ENCODE measurements around the gene SENP3. TPM values are rescaled to one million over a fixed set of nuclear protein-coding genes. Genes with fewer than 3 reads are reported as not detected.

Gene SENP3
- polyA plus RNA-seq, 2 of the 4 experiments (the other 2 are of a cell fraction): 114 to 150 TPM

GRCh38 chr17:7620835-7621234, 59.1 kb downstream of the SENP3 start:
- TF ChIP-seq FOSB (CRISPR knock-in tag; IDR thresholded peaks at IDR 0.05): no peak
- TF ChIP-seq RNF2 (IDR thresholded peaks at IDR 0.05; ENCODE audit: borderline replicate concordance, low read depth): no peak
- TF ChIP-seq TP53 (CRISPR knock-in tag; IDR thresholded peaks at IDR 0.05): no peak
- TF ChIP-seq NR3C1 (IDR thresholded peaks at IDR 0.05): no peak
- TF ChIP-seq, protein P1, sequence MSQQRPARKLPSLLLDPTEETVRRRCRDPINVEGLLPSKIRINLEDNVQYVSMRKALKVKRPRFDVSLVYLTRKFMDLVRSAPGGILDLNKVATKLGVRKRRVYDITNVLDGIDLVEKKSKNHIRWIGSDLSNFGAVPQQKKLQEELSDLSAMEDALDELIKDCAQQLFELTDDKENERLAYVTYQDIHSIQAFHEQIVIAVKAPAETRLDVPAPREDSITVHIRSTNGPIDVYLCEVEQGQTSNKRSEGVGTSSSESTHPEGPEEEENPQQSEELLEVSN (IDR thresholded peaks at IDR 0.05; ENCODE audit: borderline replicate concordance, low read depth): no peak
- TF ChIP-seq NPAS2 (CRISPR knock-in tag; IDR thresholded peaks at IDR 0.05; ENCODE audit: borderline replicate concordance): no peak
- TF ChIP-seq RFX5 (IDR thresholded peaks at IDR 0.05): no peak
- TF ChIP-seq MAZ (IDR thresholded peaks at IDR 0.05; ENCODE audit: borderline replicate concordance, low read depth, low read length): no peak
- no peak for TF ChIP-seq EP300 (IDR thresholded peaks at IDR 0.05)
- no peak for TF ChIP-seq CHD2 (IDR thresholded peaks at IDR 0.05; ENCODE audit: low read length, partially characterized antibody)
- no peak for TF ChIP-seq ZSCAN20 (CRISPR knock-in tag; IDR thresholded peaks at IDR 0.05)
- TF ChIP-seq MAX (IDR thresholded peaks at IDR 0.05): no peak
- TF ChIP-seq MAFK (IDR thresholded peaks at IDR 0.05; ENCODE audit: partially characterized antibody): no peak
- TF ChIP-seq ZNF302 (CRISPR knock-in tag; IDR thresholded peaks at IDR 0.05): no peak
- TF ChIP-seq, protein P2, sequence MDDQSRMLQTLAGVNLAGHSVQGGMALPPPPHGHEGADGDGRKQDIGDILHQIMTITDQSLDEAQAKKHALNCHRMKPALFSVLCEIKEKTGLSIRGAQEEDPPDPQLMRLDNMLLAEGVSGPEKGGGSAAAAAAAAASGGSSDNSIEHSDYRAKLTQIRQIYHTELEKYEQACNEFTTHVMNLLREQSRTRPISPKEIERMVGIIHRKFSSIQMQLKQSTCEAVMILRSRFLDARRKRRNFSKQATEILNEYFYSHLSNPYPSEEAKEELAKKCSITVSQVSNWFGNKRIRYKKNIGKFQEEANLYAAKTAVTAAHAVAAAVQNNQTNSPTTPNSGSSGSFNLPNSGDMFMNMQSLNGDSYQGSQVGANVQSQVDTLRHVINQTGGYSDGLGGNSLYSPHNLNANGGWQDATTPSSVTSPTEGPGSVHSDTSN (IDR thresholded peaks at IDR 0.05): no peak
- TF ChIP-seq MYC (IDR thresholded peaks at IDR 0.05; ENCODE audit: borderline replicate concordance, low read length): no peak
- TF ChIP-seq NFE2L2 (conservative IDR thresholded peaks at IDR 0.05; ENCODE audit: low read length): no peak
- no peak for TF ChIP-seq SREBF2 (IDR thresholded peaks at IDR 0.05)
- FAIRE-seq: no peak
- CTCF ChIA-PET: interaction anchor here (1.0 to 14.2 kb wide), 5 partner anchors 13 to 96 kb away, joined by 3 to 130 read pairs (median 8); partner anchors contain the start of genes DNAH2, SHBG and TP53

More at GRCh38 chr17:7620835-7621234, 59.1 kb downstream of the SENP3 start:
- H3K27ac ChIP-seq: no peak overlapping the region
- DNase-seq (ENCODE audit: low read depth in 1 of 2, low spot score in 1 of 2): no peak
- WGBS (ENCODE audit: missing lambda C conversion rate): 85% methylated on average over 8 of the region's 8 CpGs
- ATAC-seq: no peak
- H3K4me3 ChIP-seq: no peak overlapping the region
- no peaks in the 10 kb centered on the region for H3K4me1 ChIP-seq
- H3K4me2 ChIP-seq: no peak overlapping the region
- POLR2A ChIA-PET: interaction anchor here (1.0 kb wide), 1 partner anchor 37 kb away, joined by 5 read pairs; the partner anchor contains the start of gene MPDU1
- H3K9me3 ChIP-seq: no peaks in the 10 kb centered on the region

Small RNA genes within 50 kb of the gene (small RNA-seq; reads per million reads assigned to genes)
- gene CD68: 0 reads per million in 6 experiments
- gene RF00019: 0 reads per million in 6 experiments
- 0 reads per million in 6 experiments for gene SNORA48
- 0 reads per million in 6 experiments for gene SNORD10

Other genes starting within 250 kb of the SENP3 start
Only the 30 nearest of the 31 such genes appear.
- 12.2 and 18.3 TPM in 2 replicates for gene NEURL4, start 232.6 kb upstream of the SENP3 start, polyA plus RNA-seq (2011; rRNA removed)
- 44.2 to 50.4 TPM (median 47.5 TPM) in 3 replicates for gene NEURL4, start 232.6 kb upstream of the SENP3 start, polyA plus RNA-seq (2017; fragmentation: RNase III; extraction: RNeasy Plus Mini Kit Qiagen cat#74134 plus additional on column Dnase treatment)
- 0.03 and 0.41 TPM in 2 replicates for gene ACAP1, start 225.4 kb upstream of the SENP3 start, polyA plus RNA-seq (2011; rRNA removed)
- gene ACAP1, start 225.4 kb upstream of the SENP3 start, polyA plus RNA-seq (2017; fragmentation: RNase III; extraction: RNeasy Plus Mini Kit Qiagen cat#74134 plus additional on column Dnase treatment): 1.3 to 2.1 TPM (median 1.4 TPM) in 3 replicates
- 6.1 and 7.0 TPM in 2 replicates for gene KCTD11, start 209.8 kb upstream of the SENP3 start, polyA plus RNA-seq (2011; rRNA removed)
- 9.6 to 10.7 TPM (median 10.3 TPM) in 3 replicates for gene KCTD11, start 209.8 kb upstream of the SENP3 start, polyA plus RNA-seq (2017; fragmentation: RNase III; extraction: RNeasy Plus Mini Kit Qiagen cat#74134 plus additional on column Dnase treatment)
- gene TMEM95, start 206.8 kb upstream of the SENP3 start, polyA plus RNA-seq (2011; rRNA removed): not detected in 2 replicates
- gene TMEM95, start 206.8 kb upstream of the SENP3 start, polyA plus RNA-seq (2017; fragmentation: RNase III; extraction: RNeasy Plus Mini Kit Qiagen cat#74134 plus additional on column Dnase treatment): not detected in 3 replicates
- gene TNK1, start 180.8 kb upstream of the SENP3 start, polyA plus RNA-seq (2011; rRNA removed): 1.2 and 1.8 TPM in 2 replicates
- 2.1 to 2.4 TPM (median 2.2 TPM) in 3 replicates for gene TNK1, start 180.8 kb upstream of the SENP3 start, polyA plus RNA-seq (2017; fragmentation: RNase III; extraction: RNeasy Plus Mini Kit Qiagen cat#74134 plus additional on column Dnase treatment)
- 11.0 and 13.7 TPM in 2 replicates for gene PLSCR3, start 167.4 kb upstream of the SENP3 start, polyA plus RNA-seq (2011; rRNA removed)
- 27.5 to 33.4 TPM (median 29.6 TPM) in 3 replicates for gene PLSCR3, start 167.4 kb upstream of the SENP3 start, polyA plus RNA-seq (2017; fragmentation: RNase III; extraction: RNeasy Plus Mini Kit Qiagen cat#74134 plus additional on column Dnase treatment)
- gene TMEM256, start 157.8 kb upstream of the SENP3 start, polyA plus RNA-seq (2011; rRNA removed): 127 and 210 TPM in 2 replicates
- 142 to 166 TPM (median 164 TPM) in 3 replicates for gene TMEM256, start 157.8 kb upstream of the SENP3 start, polyA plus RNA-seq (2017; fragmentation: RNase III; extraction: RNeasy Plus Mini Kit Qiagen cat#74134 plus additional on column Dnase treatment)
- gene NLGN2, start 154.1 kb upstream of the SENP3 start, polyA plus RNA-seq (2011; rRNA removed): 4.1 and 6.9 TPM in 2 replicates
- gene NLGN2, start 154.1 kb upstream of the SENP3 start, polyA plus RNA-seq (2017; fragmentation: RNase III; extraction: RNeasy Plus Mini Kit Qiagen cat#74134 plus additional on column Dnase treatment): 17.6 to 27.9 TPM (median 27.5 TPM) in 3 replicates
- not detected in 2 replicates for gene SPEM1, start 141.6 kb upstream of the SENP3 start, polyA plus RNA-seq (2011; rRNA removed)
- 0.09 to 0.13 TPM in 2 of 3 replicates, not detected in the other for gene SPEM1, start 141.6 kb upstream of the SENP3 start, polyA plus RNA-seq (2017; fragmentation: RNase III; extraction: RNeasy Plus Mini Kit Qiagen cat#74134 plus additional on column Dnase treatment)
- gene SPEM2, start 136.3 kb upstream of the SENP3 start, polyA plus RNA-seq (2011; rRNA removed): not detected in 2 replicates
- gene SPEM2, start 136.3 kb upstream of the SENP3 start, polyA plus RNA-seq (2017; fragmentation: RNase III; extraction: RNeasy Plus Mini Kit Qiagen cat#74134 plus additional on column Dnase treatment): not detected in 3 replicates
- not detected in 2 replicates for gene SPEM3, start 133.1 kb upstream of the SENP3 start, polyA plus RNA-seq (2011; rRNA removed)
- not detected in 3 replicates for gene SPEM3, start 133.1 kb upstream of the SENP3 start, polyA plus RNA-seq (2017; fragmentation: RNase III; extraction: RNeasy Plus Mini Kit Qiagen cat#74134 plus additional on column Dnase treatment)
- gene TMEM102, start 126.5 kb upstream of the SENP3 start, polyA plus RNA-seq (2011; rRNA removed): 4.4 and 4.9 TPM in 2 replicates
- 6.5 to 8.9 TPM (median 8.1 TPM) in 3 replicates for gene TMEM102, start 126.5 kb upstream of the SENP3 start, polyA plus RNA-seq (2017; fragmentation: RNase III; extraction: RNeasy Plus Mini Kit Qiagen cat#74134 plus additional on column Dnase treatment)
- gene FGF11, start 122.4 kb upstream of the SENP3 start, polyA plus RNA-seq (2011; rRNA removed): 1.4 and 1.9 TPM in 2 replicates
- gene FGF11, start 122.4 kb upstream of the SENP3 start, polyA plus RNA-seq (2017; fragmentation: RNase III; extraction: RNeasy Plus Mini Kit Qiagen cat#74134 plus additional on column Dnase treatment): 1.1 to 1.8 TPM (median 1.5 TPM) in 3 replicates
- gene CHRNB1, start 116.9 kb upstream of the SENP3 start, polyA plus RNA-seq (2011; rRNA removed): 6.5 and 6.9 TPM in 2 replicates
- gene CHRNB1, start 116.9 kb upstream of the SENP3 start, polyA plus RNA-seq (2017; fragmentation: RNase III; extraction: RNeasy Plus Mini Kit Qiagen cat#74134 plus additional on column Dnase treatment): 6.2 to 8.4 TPM (median 8.0 TPM) in 3 replicates
- gene ZBTB4, start 82.3 kb upstream of the SENP3 start, polyA plus RNA-seq (2011; rRNA removed): 14.4 and 18.2 TPM in 2 replicates
- 24.4 to 29.5 TPM (median 28.2 TPM) in 3 replicates for gene ZBTB4, start 82.3 kb upstream of the SENP3 start, polyA plus RNA-seq (2017; fragmentation: RNase III; extraction: RNeasy Plus Mini Kit Qiagen cat#74134 plus additional on column Dnase treatment)
- gene SLC35G6, start 80.5 kb upstream of the SENP3 start, polyA plus RNA-seq (2011; rRNA removed): not detected in 2 replicates
- gene SLC35G6, start 80.5 kb upstream of the SENP3 start, polyA plus RNA-seq (2017; fragmentation: RNase III; extraction: RNeasy Plus Mini Kit Qiagen cat#74134 plus additional on column Dnase treatment): not detected in 3 replicates
- 22.8 and 57.1 TPM in 2 replicates for gene POLR2A, start 77.6 kb upstream of the SENP3 start, polyA plus RNA-seq (2011; rRNA removed)
- 65.6 to 69.6 TPM (median 67.4 TPM) in 3 replicates for gene POLR2A, start 77.6 kb upstream of the SENP3 start, polyA plus RNA-seq (2017; fragmentation: RNase III; extraction: RNeasy Plus Mini Kit Qiagen cat#74134 plus additional on column Dnase treatment)
- 11.9 and 12.4 TPM in 2 replicates for gene TNFSF12, start 12.9 kb upstream of the SENP3 start, polyA plus RNA-seq (2011; rRNA removed)
- 7.9 to 9.9 TPM (median 9.7 TPM) in 3 replicates for gene TNFSF12, start 12.9 kb upstream of the SENP3 start, polyA plus RNA-seq (2017; fragmentation: RNase III; extraction: RNeasy Plus Mini Kit Qiagen cat#74134 plus additional on column Dnase treatment)
- 1.0 TPM in 2 replicates for gene TNFSF13, start 3.2 kb upstream of the SENP3 start, polyA plus RNA-seq (2011; rRNA removed)
- gene TNFSF13, start 3.2 kb upstream of the SENP3 start, polyA plus RNA-seq (2017; fragmentation: RNase III; extraction: RNeasy Plus Mini Kit Qiagen cat#74134 plus additional on column Dnase treatment): 0.41 to 0.78 TPM (median 0.61 TPM) in 3 replicates
- 14.9 and 17.7 TPM in 2 replicates for gene CD68, start 17.7 kb downstream of the SENP3 start, polyA plus RNA-seq (2011; rRNA removed)
- 6.5 to 11.6 TPM (median 9.8 TPM) in 3 replicates for gene CD68, start 17.7 kb downstream of the SENP3 start, polyA plus RNA-seq (2017; fragmentation: RNase III; extraction: RNeasy Plus Mini Kit Qiagen cat#74134 plus additional on column Dnase treatment)
- gene MPDU1, start 21.9 kb downstream of the SENP3 start, polyA plus RNA-seq (2011; rRNA removed): 148 and 204 TPM in 2 replicates
- gene MPDU1, start 21.9 kb downstream of the SENP3 start, polyA plus RNA-seq (2017; fragmentation: RNase III; extraction: RNeasy Plus Mini Kit Qiagen cat#74134 plus additional on column Dnase treatment): 126 to 134 TPM (median 127 TPM) in 3 replicates
- 0.05 and 0.11 TPM in 2 replicates for gene SOX15, start 28.2 kb downstream of the SENP3 start, polyA plus RNA-seq (2011; rRNA removed)
- gene SOX15, start 28.2 kb downstream of the SENP3 start, polyA plus RNA-seq (2017; fragmentation: RNase III; extraction: RNeasy Plus Mini Kit Qiagen cat#74134 plus additional on column Dnase treatment): 0.19 to 0.30 TPM (median 0.22 TPM) in 3 replicates
- 40.7 and 45.3 TPM in 2 replicates for gene FXR2, start 53.0 kb downstream of the SENP3 start, polyA plus RNA-seq (2011; rRNA removed)
- 38.9 to 45.2 TPM (median 42.9 TPM) in 3 replicates for gene FXR2, start 53.0 kb downstream of the SENP3 start, polyA plus RNA-seq (2017; fragmentation: RNase III; extraction: RNeasy Plus Mini Kit Qiagen cat#74134 plus additional on column Dnase treatment)
- 38.1 and 44.4 TPM in 2 replicates for gene SAT2, start 65.9 kb downstream of the SENP3 start, polyA plus RNA-seq (2011; rRNA removed)
- 59.8 to 76.3 TPM (median 70.1 TPM) in 3 replicates for gene SAT2, start 65.9 kb downstream of the SENP3 start, polyA plus RNA-seq (2017; fragmentation: RNase III; extraction: RNeasy Plus Mini Kit Qiagen cat#74134 plus additional on column Dnase treatment)
- gene SHBG, start 68.2 kb downstream of the SENP3 start, polyA plus RNA-seq (2011; rRNA removed): 0.31 and 0.34 TPM in 2 replicates
- gene SHBG, start 68.2 kb downstream of the SENP3 start, polyA plus RNA-seq (2017; fragmentation: RNase III; extraction: RNeasy Plus Mini Kit Qiagen cat#74134 plus additional on column Dnase treatment): 0.37 to 0.63 TPM (median 0.50 TPM) in 3 replicates
- gene ATP1B2, start 89.0 kb downstream of the SENP3 start, polyA plus RNA-seq (2011; rRNA removed): 0.16 and 0.20 TPM in 2 replicates
- 0.05 to 0.26 TPM (median 0.10 TPM) in 3 replicates for gene ATP1B2, start 89.0 kb downstream of the SENP3 start, polyA plus RNA-seq (2017; fragmentation: RNase III; extraction: RNeasy Plus Mini Kit Qiagen cat#74134 plus additional on column Dnase treatment)
- gene TP53, start 125.6 kb downstream of the SENP3 start, polyA plus RNA-seq (2011; rRNA removed): 65.9 and 80.1 TPM in 2 replicates
- 53.1 to 64.0 TPM (median 59.4 TPM) in 3 replicates for gene TP53, start 125.6 kb downstream of the SENP3 start, polyA plus RNA-seq (2017; fragmentation: RNase III; extraction: RNeasy Plus Mini Kit Qiagen cat#74134 plus additional on column Dnase treatment)
- gene WRAP53, start 126.6 kb downstream of the SENP3 start, polyA plus RNA-seq (2011; rRNA removed): 15.9 and 17.4 TPM in 2 replicates
- 33.8 to 34.0 TPM (median 33.9 TPM) in 3 replicates for gene WRAP53, start 126.6 kb downstream of the SENP3 start, polyA plus RNA-seq (2017; fragmentation: RNase III; extraction: RNeasy Plus Mini Kit Qiagen cat#74134 plus additional on column Dnase treatment)
- gene EFNB3, start 143.3 kb downstream of the SENP3 start, polyA plus RNA-seq (2011; rRNA removed): 1.9 and 2.1 TPM in 2 replicates
- 0.96 to 1.9 TPM (median 1.7 TPM) in 3 replicates for gene EFNB3, start 143.3 kb downstream of the SENP3 start, polyA plus RNA-seq (2017; fragmentation: RNase III; extraction: RNeasy Plus Mini Kit Qiagen cat#74134 plus additional on column Dnase treatment)
- gene DNAH2, start 155.8 kb downstream of the SENP3 start, polyA plus RNA-seq (2011; rRNA removed): 0.08 TPM in 2 replicates
- 0.01 to 0.05 TPM (median 0.03 TPM) in 3 replicates for gene DNAH2, start 155.8 kb downstream of the SENP3 start, polyA plus RNA-seq (2017; fragmentation: RNase III; extraction: RNeasy Plus Mini Kit Qiagen cat#74134 plus additional on column Dnase treatment)

Data from A549 (cell line).